Kidney (tissue), 14 donors: ENCODE results near the gene HAND2. TPM values are rescaled to one million over a fixed set of nuclear protein-coding genes. Genes with fewer than 3 reads are reported as not detected.

ENCODE experiments used
- DNase-seq, 5 donors: peaks; one replicate each; pipeline ENCODE4 v3.0.0-alpha.2; 2013 to 2020
- FAIRE-seq: peaks from 2 replicates; lab custom pipeline; 2012; peaks lifted over from hg19 to GRCh38; lab: Jason Lieb, UNC
- H3K27ac ChIP-seq, 2 donors: one replicate each; pipeline ENCODE4 v1.7.0; 2013; ENCODE audit warnings: low read depth in 2 of 2, low read length in 2 of 2, inconsistent platforms in 1 of 2
- H3K27me3 ChIP-seq: one replicate; pipeline ENCODE4 v1.7.1; 2013; ENCODE audit warnings: low read length, inconsistent platforms; ENCODE audit not compliant: control insufficient read depth, insufficient read depth
- H3K36me3 ChIP-seq, 3 donors: one replicate each; pipeline versions ENCODE4 v1.7.0 to v1.7.1; 2013; ENCODE audit warnings: low read length in 3 of 3, control low read depth in 1 of 3, inconsistent platforms in 1 of 3; ENCODE audit not compliant: insufficient read depth in 3 of 3, control insufficient read depth in 2 of 3
- H3K4me1 ChIP-seq, 3 donors: one replicate each; pipeline versions ENCODE4 v1.7.0 to v1.7.1; 2013; ENCODE audit warnings: low read length in 3 of 3, inconsistent platforms in 1 of 3, low read depth in 1 of 3; ENCODE audit not compliant: control insufficient read depth in 2 of 3, insufficient read depth in 2 of 3
- H3K4me3 ChIP-seq, 3 donors: one replicate each; pipeline versions ENCODE4 v1.7.0 to v1.8.1; 2013; ENCODE audit warnings: low read length in 3 of 3, control low read depth in 1 of 3, inconsistent platforms in 1 of 3
- H3K9ac ChIP-seq, 3 donors: one replicate each; pipeline versions ENCODE4 v1.7.0 to v1.7.1; 2013; ENCODE audit warnings: low read length in 3 of 3, control low read depth in 1 of 3, inconsistent platforms in 1 of 3
- H3K9me3 ChIP-seq, 3 donors: one replicate each; pipeline versions ENCODE4 v1.7.0 to v1.7.1; 2013; ENCODE audit warnings: low read length in 3 of 3, control low read depth in 1 of 3, inconsistent platforms in 1 of 3; ENCODE audit not compliant: control insufficient read depth in 2 of 3, insufficient read depth in 1 of 3
- intact Hi-C: fragments of 100-400 bp; cut with DNase I; formaldehyde crosslinking; loops from one replicate; pipeline ENCODE4 v1.11.1; 2022
- polyA plus RNA-seq: library from polyadenylated mRNA; stranded (reverse); fragments of 350-450 nt; fragmentation: Illumina TruSeq; extraction: RNeasy Lipid Tissue Mini Kit (QIAGEN cat#74804); gene quantifications from one replicate; pipeline ENCODE4 v1.2.3, GENCODE V29; 2014; ENCODE audit warnings: low read depth, low replicate concordance; ENCODE audit not compliant: insufficient read depth
- total RNA-seq: library from RNA; stranded (reverse); fragmentation: NEBNext Ultra II Directional; extraction: Animal tissue kit (Norgen Biotek cat#: 25700); gene quantifications from one replicate; pipeline ENCODE4 v1.2.1, GENCODE V29; 2021
- TF ChIP-seq, protein P1 (sequence below): IDR thresholded peaks from 3 replicates; pipeline ENCODE4 v1.5.1; 2012; ENCODE audit warnings: mild to moderate bottlenecking, moderate library complexity, borderline replicate concordance; ENCODE audit not compliant: insufficient read depth; ENCODE audit errors: extremely low read depth
- donor health status: control.
- donor health status: control.
- donor health status: control.
- donor health status: control.
- donor health status: control.
- donor health status: DM: yes; HTN: yes; CAD: no.
- donor health status: Normal renal cell carcinoma (clear cell type).

Gene HAND2
- total and polyA plus RNA-seq, 2 donors from 2014 or later: 0.31 TPM; not detected in 1

DNA sequence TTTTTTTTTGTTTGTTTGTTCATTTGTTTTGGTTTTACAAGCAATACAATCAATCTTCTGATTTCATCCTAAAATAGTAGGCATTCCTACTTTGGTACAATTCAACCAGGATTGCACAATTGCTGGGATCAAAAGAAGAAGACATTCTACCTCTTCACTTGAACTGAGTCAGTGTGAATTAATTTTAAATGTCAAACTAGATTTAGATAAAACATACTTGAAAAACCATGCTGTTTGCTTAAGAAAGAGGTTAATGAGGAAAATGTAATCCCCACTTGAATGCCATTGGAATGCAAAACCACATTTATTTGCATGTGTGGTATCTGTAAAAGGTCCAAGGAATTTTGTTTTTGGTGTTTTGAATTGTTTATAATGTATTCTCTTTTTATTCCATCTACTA is 40.5 kb downstream of the HAND2 start:
- no peak overlapping the region for H3K4me3 ChIP-seq
- FAIRE-seq: no peak

DNA sequence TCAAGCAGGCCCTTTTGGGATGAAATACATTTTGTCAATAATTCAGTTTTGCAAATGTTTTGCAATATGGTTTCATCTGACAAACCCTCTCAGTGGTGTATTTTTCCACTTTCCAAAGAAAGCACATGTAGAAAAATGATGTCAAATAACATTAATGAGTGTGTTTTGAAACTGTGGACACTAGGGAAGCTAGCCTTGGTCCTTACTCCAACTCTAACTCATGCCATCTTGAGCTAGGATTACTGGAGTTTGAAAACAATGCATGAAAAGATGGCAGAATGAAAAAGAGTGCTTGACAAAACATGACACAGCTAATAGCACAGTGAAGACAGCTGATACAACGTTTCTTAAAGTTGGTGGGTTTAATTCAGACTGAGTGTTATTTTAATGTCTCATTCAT is 41.4 kb downstream of the HAND2 start:
- no peaks in the 10 kb centered on the region for H3K27me3 ChIP-seq
- no peak overlapping the region for H3K9ac ChIP-seq
- TF ChIP-seq, protein P1, sequence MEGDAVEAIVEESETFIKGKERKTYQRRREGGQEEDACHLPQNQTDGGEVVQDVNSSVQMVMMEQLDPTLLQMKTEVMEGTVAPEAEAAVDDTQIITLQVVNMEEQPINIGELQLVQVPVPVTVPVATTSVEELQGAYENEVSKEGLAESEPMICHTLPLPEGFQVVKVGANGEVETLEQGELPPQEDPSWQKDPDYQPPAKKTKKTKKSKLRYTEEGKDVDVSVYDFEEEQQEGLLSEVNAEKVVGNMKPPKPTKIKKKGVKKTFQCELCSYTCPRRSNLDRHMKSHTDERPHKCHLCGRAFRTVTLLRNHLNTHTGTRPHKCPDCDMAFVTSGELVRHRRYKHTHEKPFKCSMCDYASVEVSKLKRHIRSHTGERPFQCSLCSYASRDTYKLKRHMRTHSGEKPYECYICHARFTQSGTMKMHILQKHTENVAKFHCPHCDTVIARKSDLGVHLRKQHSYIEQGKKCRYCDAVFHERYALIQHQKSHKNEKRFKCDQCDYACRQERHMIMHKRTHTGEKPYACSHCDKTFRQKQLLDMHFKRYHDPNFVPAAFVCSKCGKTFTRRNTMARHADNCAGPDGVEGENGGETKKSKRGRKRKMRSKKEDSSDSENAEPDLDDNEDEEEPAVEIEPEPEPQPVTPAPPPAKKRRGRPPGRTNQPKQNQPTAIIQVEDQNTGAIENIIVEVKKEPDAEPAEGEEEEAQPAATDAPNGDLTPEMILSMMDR: no peak
- no peak overlapping the region for H3K27ac ChIP-seq
- H3K4me1 ChIP-seq: no peaks in the 10 kb centered on the region
- H3K36me3 ChIP-seq: no peaks in the 10 kb centered on the region
- DNase-seq (no peak), FAIRE-seq (no peak)
- intact Hi-C loops: no loop called here
- H3K4me3 ChIP-seq: no peak overlapping the region
- H3K9me3 ChIP-seq: no peaks in the 10 kb centered on the region

More for the DNA sequence above, 40.5 kb downstream of the HAND2 start:
- H3K36me3 ChIP-seq: no peaks in the 10 kb centered on the region
- no peak overlapping the region for H3K9ac ChIP-seq
- DNase-seq: no peak
- intact Hi-C loops: no loop called here
- H3K27me3 ChIP-seq: peaks cover 4% of the 10 kb centered on the region
- no peak overlapping the region for H3K27ac ChIP-seq
- H3K4me1 ChIP-seq: no peaks in the 10 kb centered on the region
- no peaks in the 10 kb centered on the region for H3K9me3 ChIP-seq
- TF ChIP-seq, protein P1: no peak

DNA sequence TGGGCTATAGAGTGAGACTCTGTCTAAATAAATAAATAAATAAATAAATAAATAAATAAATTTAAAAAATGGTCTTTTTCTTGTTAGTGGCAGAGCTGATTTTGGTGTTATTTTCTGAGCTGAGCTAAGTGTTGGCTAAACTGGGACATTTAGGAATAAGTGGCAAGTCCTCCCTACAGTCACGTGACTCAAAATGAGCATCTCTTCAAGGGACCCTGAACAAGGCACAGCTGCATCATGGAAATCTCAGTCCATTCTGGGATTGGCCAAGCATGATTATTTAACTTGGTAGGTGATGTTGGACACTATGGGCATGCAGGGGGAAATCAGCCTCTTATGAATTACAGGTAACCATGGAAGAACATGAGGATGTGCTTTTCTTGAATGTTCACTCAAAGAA is 42.0 kb downstream of the HAND2 start:
- Histone ChIP-seq H3K27ac (no peak overlapping the region), H3K9ac (no peak overlapping the region), H3K4me1 (no peaks in the 10 kb centered on the region), H3K9me3 (no peaks in the 10 kb centered on the region), H3K27me3 (no peaks in the 10 kb centered on the region), H3K36me3 (no peaks in the 10 kb centered on the region), H3K4me3 (no peak overlapping the region)
- intact Hi-C loops: no loop called here
- DNase-seq (no peak), FAIRE-seq (no peak)
- TF ChIP-seq, protein P1: no peak

GRCh38 chr4:173486714-173487392 is 43.2 kb downstream of the HAND2 start:
- intact Hi-C loops: no loop called here
- H3K27ac ChIP-seq: no peak overlapping the region
- TF ChIP-seq, protein P1: no peak

More at GRCh38 chr4:173486714-173487392, 43.2 kb downstream of the HAND2 start:
- Histone ChIP-seq H3K9ac (no peak overlapping the region), H3K27me3 (no peaks in the 10 kb centered on the region), H3K4me3 (no peak overlapping the region), H3K4me1 (no peaks in the 10 kb centered on the region), H3K36me3 (no peaks in the 10 kb centered on the region), H3K9me3 (no peaks in the 10 kb centered on the region)
- DNase-seq: peak in 2 of 5 donors; percentile 25 to 34
- no peak for FAIRE-seq
